Stomach (tissue), 19 donors: ENCODE data around the gene AK4. TPM values are rescaled to one million over a fixed set of nuclear protein-coding genes. Genes with fewer than 3 reads are reported as not detected.
"Not testable (repeated sequence)": the region's sequence is repeated elsewhere in the genome, so short reads cannot be mapped to it uniquely, and the experiment has no call there.

Source experiments
- DNase-seq, 2 donors: peaks; one replicate each; pipeline versions ENCODE4 v3.0.0 to v3.0.0-alpha.2; 2013 to 2019
- H3K27ac ChIP-seq, 5 donors: fragments of 200-600 bp in 4 of 5; sonication (generic) in 4 of 5; one replicate each; pipeline ENCODE4 v1.5.1; 2013 to 2019; ENCODE audit warnings: mild to moderate bottlenecking in 1 of 5, moderate library complexity in 1 of 5
- H3K27me3 ChIP-seq, 3 donors: fragments of 200-600 bp; sonication (generic); one replicate each; pipeline ENCODE4 v1.5.1; 2017 to 2019; ENCODE audit warnings: mixed run types in 1 of 3
- H3K36me3 ChIP-seq, 4 donors: fragments of 200-600 bp; sonication (generic); 1 replicate in 3 of 4; 2 replicates in 1 of 4; pipeline ENCODE4 v1.5.1; 2016 to 2019
- H3K4me1 ChIP-seq, 4 donors: fragments of 200-600 bp; sonication (generic); one replicate each; pipeline ENCODE4 v1.5.1; 2016 to 2019
- H3K4me3 ChIP-seq, 4 donors: fragments of 200-600 bp; sonication (generic) in 3 of 4; one replicate each; pipeline ENCODE4 v1.5.1; 2016 to 2019; ENCODE audit warnings: mild to moderate bottlenecking in 1 of 4
- H3K9me3 ChIP-seq, 4 donors: fragments of 200-600 bp; sonication (generic); one replicate each; pipeline ENCODE4 v1.5.1; 2016 to 2019
- CTCF ChIP-seq, 7 experiments: fragments of 450-650 bp in 4 of 7; fragments of 200-600 bp in 3 of 7; sonication (generic) in 3 of 7; IDR thresholded peaks; one replicate each; pipeline ENCODE4 v1.5.1; 2016 to 2019; ENCODE audit warnings: antibody characterized with exemption in 7 of 7, control low read depth in 2 of 7, mild to moderate bottlenecking in 1 of 7
- EP300 ChIP-seq: sonication (generic); formaldehyde crosslinking; IDR thresholded peaks from one replicate; pipeline ENCODE4 v1.6.1; 2017; ENCODE audit warnings: antibody characterized with exemption
- POLR2A ChIP-seq, 4 donors: fragments of 450-650 bp; IDR thresholded peaks; one replicate each; pipeline ENCODE4 v1.6.1; 2016; ENCODE audit warnings: antibody characterized with exemption in 4 of 4, control low read depth in 2 of 4, mild to moderate bottlenecking in 1 of 4, moderate library complexity in 1 of 4
- POLR2AphosphoS5 ChIP-seq, 3 donors: sonication (generic); formaldehyde crosslinking; IDR thresholded peaks; one replicate each; pipeline ENCODE4 v1.6.1; 2016; ENCODE audit warnings: antibody characterized with exemption in 3 of 3
- WGBS, 5 donors: extraction: QIAGEN DNeasy Blood & Tissue Kit in 3 of 5; methylation state at CpG; one replicate each; pipeline versions ENCODE4 v1.1.5 to v1.1.7; 2013 to 2018; 5-methylcytosine and 5-hydroxymethylcytosine counted together
- intact Hi-C: fragments of 100-400 bp; cut with DNase I; formaldehyde crosslinking; loops from one replicate; pipeline ENCODE4 v1.15.1; 2023; ENCODE audit warnings: low total_unique reads
- long read RNA-seq, 10 donors: transcript quantifications; one replicate each; lab custom pipeline, GENCODE V29; 2026
- polyA plus RNA-seq, 3 donors: library from polyadenylated mRNA; stranded (reverse); fragments of 200-250 nt; gene quantifications; one replicate each; pipeline ENCODE4 v1.2.3, GENCODE V29; 2013
- total RNA-seq, 5 donors: library from RNA; depleted of rRNA; stranded (reverse); fragments of >200 nt; gene quantifications; one replicate each; pipeline versions ENCODE4 v1.1.0 to v1.2.3, GENCODE V29; 2014 to 2016
- donor health status: healthy with polysubstance abuse.
- donor health status: Bipolar disorder and iron deficiency.
- donor health status: healthy.

The AK4 gene
- 100 to 1,000 TPM in 2 of 5 donors, 10 to 100 TPM in 3; 26.8 to 108 (median 74.7) TPM for total RNA-seq
- 10 to 100 TPM in 2 of 3 donors, 1 to 10 TPM in 1; 9.4 to 15.0 (median 11.1) TPM for polyA plus RNA-seq
- long read RNA-seq, donor 1, full-length matches to known transcripts, result 2 of 2 reads
- long read RNA-seq, donor 1, partial matches to known transcripts, result 0 of 2 reads
- long read RNA-seq, donor 1, other reads (novel, unspliced or antisense), result 0 of 2 reads
- long read RNA-seq, donor 2, full-length matches to known transcripts, result 6 of 6 reads
- long read RNA-seq, donor 2, partial matches to known transcripts, result 0 of 6 reads
- long read RNA-seq, donor 2, other reads (novel, unspliced or antisense), result 0 of 6 reads
- long read RNA-seq, donor 3, full-length matches to known transcripts, result 3 of 3 reads
- long read RNA-seq, donor 3, partial matches to known transcripts, result 0 of 3 reads
- long read RNA-seq, donor 3, other reads (novel, unspliced or antisense), result 0 of 3 reads
- long read RNA-seq, donor 4, result 0 reads
- long read RNA-seq, donor 5, full-length matches to known transcripts, result 8 of 8 reads
- long read RNA-seq, donor 5, partial matches to known transcripts, result 0 of 8 reads
- long read RNA-seq, donor 5, other reads (novel, unspliced or antisense), result 0 of 8 reads
- long read RNA-seq, donor 6, result 0 reads
- long read RNA-seq, donor 7, full-length matches to known transcripts, result 19 of 19 reads
- long read RNA-seq, donor 7, partial matches to known transcripts, result 0 of 19 reads
- long read RNA-seq, donor 7, other reads (novel, unspliced or antisense), result 0 of 19 reads
- long read RNA-seq, donor 8, full-length matches to known transcripts, result 8 of 8 reads
- long read RNA-seq, donor 8, partial matches to known transcripts, result 0 of 8 reads
- long read RNA-seq, donor 8, other reads (novel, unspliced or antisense), result 0 of 8 reads
- long read RNA-seq, donor 9, full-length matches to known transcripts, result 5 of 5 reads
- long read RNA-seq, donor 9, partial matches to known transcripts, result 0 of 5 reads
- long read RNA-seq, donor 9, other reads (novel, unspliced or antisense), result 0 of 5 reads
- long read RNA-seq, donor 10, full-length matches to known transcripts, result 4 of 4 reads
- long read RNA-seq, donor 10, partial matches to known transcripts, result 0 of 4 reads
- long read RNA-seq, donor 10, other reads (novel, unspliced or antisense), result 0 of 4 reads

- DNase-seq, H3K36me3 ChIP-seq, intact Hi-C loops, H3K9me3 ChIP-seq: not testable (repeated sequence)
- H3K4me3 ChIP-seq, result peak within 1 kb of the TSS; percentile 71 to 88 (median 84)
- 0 to 2% (median 0%) methylated on average over 7 to 10 of the region's 33 CpGs; no CpG with 5 or more reads in 1 of the 5 donors for WGBS, 5 donors
- peak within 1 kb of the TSS; percentile 82 to 93 (median 89) for H3K27ac ChIP-seq
- H3K4me1 ChIP-seq, result peaks cover 7 to 58% (median 42%) of the 10 kb centered on the region in 4 donors
- H3K27me3 ChIP-seq, result peaks cover 0 to 32% (median 0%) of the 10 kb centered on the region in 3 donors
Observed at GRCh38 chr1:65148178-65148547, at the start of gene AK4. Gene AK4 (plus strand): TSS chr1:65148203. CDS start chr1:65148408, 205 bp downstream.

- intact Hi-C loops, result no loop called here
- TF ChIP-seq POLR2A (IDR thresholded peaks at IDR 0.05) (no peak), EP300 (no peak), CTCF (IDR thresholded peaks at IDR 0.05) (no peak), POLR2AphosphoS5 (IDR thresholded peaks at IDR 0.05) (no peak)
- WGBS, 5 donors, result 91 to 96% (median 94%) methylated on average over 3 of the region's 3 CpGs
Observed at GRCh38 chr1:65103807-65104206, 44.2 kb upstream of the AK4 start.

GRCh38 chr1:65104854-65105534, 43.0 kb upstream of the AK4 start:
- Histone ChIP-seq H3K4me3 (no peak overlapping the region), H3K36me3 (no peaks in the 10 kb centered on the region), H3K9me3 (peaks cover 0 to 15% (median 4%) of the 10 kb centered on the region in 4 donors), H3K4me1 (no peaks in the 10 kb centered on the region), H3K27me3 (no peaks in the 10 kb centered on the region), H3K27ac (no peak overlapping the region)
- WGBS, 5 donors, result 83 to 100% (median 91%) methylated on average over 1 of the region's 1 CpG
- intact Hi-C loops, result no loop called here
- no peak for DNase-seq
- TF ChIP-seq EP300 (no peak), CTCF (IDR thresholded peaks at IDR 0.05) (no peak), POLR2AphosphoS5 (IDR thresholded peaks at IDR 0.05) (no peak), POLR2A (IDR thresholded peaks at IDR 0.05) (no peak)

More at GRCh38 chr1:65103807-65104206, 44.2 kb upstream of the AK4 start:
- Histone ChIP-seq H3K4me1 (no peaks in the 10 kb centered on the region), H3K4me3 (no peak overlapping the region), H3K27ac (no peak overlapping the region), H3K9me3 (peaks cover 0 to 27% (median 16%) of the 10 kb centered on the region in 4 donors), H3K27me3 (no peaks in the 10 kb centered on the region), H3K36me3 (no peaks in the 10 kb centered on the region)
- DNase-seq, result no peak

GRCh38 chr1:65105596-65105995, 42.4 kb upstream of the AK4 start:
- Histone ChIP-seq H3K4me1 (no peaks in the 10 kb centered on the region), H3K9me3 (peaks cover 0 to 11% (median 2%) of the 10 kb centered on the region in 4 donors), H3K27me3 (no peaks in the 10 kb centered on the region), H3K27ac (no peak overlapping the region), H3K4me3 (no peak overlapping the region), H3K36me3 (no peaks in the 10 kb centered on the region)
- DNase-seq, result no peak
- 63 to 79% (median 69%) methylated on average over 4 of the region's 4 CpGs for WGBS, 5 donors
- intact Hi-C loops, result no loop called here
- TF ChIP-seq EP300, result no peak
- no peak for TF ChIP-seq POLR2AphosphoS5 (IDR thresholded peaks at IDR 0.05)
- TF ChIP-seq POLR2A (IDR thresholded peaks at IDR 0.05), result no peak
- TF ChIP-seq CTCF (IDR thresholded peaks at IDR 0.05), result no peak
